ENCODE results near the gene RUBCNL. TPM values are rescaled to one million over a fixed set of nuclear protein-coding genes. Genes with fewer than 3 reads are reported as not detected.
A peak's percentile ranks its signal among the peaks of the same experiment; 100 is the strongest.

The RUBCNL gene
- total and polyA plus RNA-seq, 4 donors, result 1.6 to 11.5 (median 5.5) TPM

- DNase-seq (no peak), ATAC-seq (ENCODE audit: insufficient read depth, low FRiP score) (peak; percentile 58)
- no peaks in the 10 kb centered on the region for H3K36me3 ChIP-seq (ENCODE audit: control insufficient read depth in 4 of 4, insufficient read depth in 4 of 4, low read length in 4 of 4)
- no peaks in the 10 kb centered on the region for H3K27me3 ChIP-seq (ENCODE audit: control insufficient read depth in 3 of 3, insufficient read depth in 3 of 3, low read length in 2 of 3)
- peak overlapping the region in 1 of 2 donors; percentile 40 for H3K27ac ChIP-seq (ENCODE audit: low read depth in 1 of 2, low read length in 1 of 2)
- H3K4me3 ChIP-seq, result no peak overlapping the region
- H3K9ac ChIP-seq (ENCODE audit: insufficient read depth in 1 of 2, low read length in 2 of 2), result no peak overlapping the region
- no peaks in the 10 kb centered on the region for H3K9me3 ChIP-seq (ENCODE audit: control insufficient read depth in 4 of 4, insufficient read depth in 3 of 4, low read length in 3 of 4)
- TF ChIP-seq CTCF (IDR thresholded peaks at IDR 0.05; ENCODE audit: control extremely low read depth, extremely low read depth), result no peak
- WGBS, 2 donors, result 25 to 47% methylated on average over 7 of the region's 7 CpGs
- H3K4me1 ChIP-seq (ENCODE audit: control insufficient read depth in 5 of 5, insufficient read depth in 5 of 5, low read length in 5 of 5), result peaks cover 0 to 22% (median 1%) of the 10 kb centered on the region in 5 donors
These were observed 91.4 kb downstream of the RUBCNL start for GRCh38 chr13:46295491-46296114.

- H3K9me3 ChIP-seq (ENCODE audit: control insufficient read depth in 4 of 4, insufficient read depth in 3 of 4, low read length in 3 of 4), result no peaks in the 10 kb centered on the region
- no peak for TF ChIP-seq CTCF (IDR thresholded peaks at IDR 0.05; ENCODE audit: control extremely low read depth, extremely low read depth)
- no peaks in the 10 kb centered on the region for H3K36me3 ChIP-seq (ENCODE audit: control insufficient read depth in 4 of 4, insufficient read depth in 4 of 4, low read length in 4 of 4)
- no peak overlapping the region for H3K4me3 ChIP-seq
- H3K27me3 ChIP-seq (ENCODE audit: control insufficient read depth in 3 of 3, insufficient read depth in 3 of 3, low read length in 2 of 3), result no peaks in the 10 kb centered on the region
- no peak overlapping the region for H3K9ac ChIP-seq (ENCODE audit: insufficient read depth in 1 of 2, low read length in 2 of 2)
- H3K4me1 ChIP-seq (ENCODE audit: control insufficient read depth in 5 of 5, insufficient read depth in 5 of 5, low read length in 5 of 5), result peaks cover 0 to 22% (median 1%) of the 10 kb centered on the region in 5 donors
- no peak overlapping the region for H3K27ac ChIP-seq (ENCODE audit: low read depth in 1 of 2, low read length in 1 of 2)
- 65 to 66% methylated on average over 3 of the region's 3 CpGs for WGBS, 2 donors
- no peak for DNase-seq
- ATAC-seq (ENCODE audit: insufficient read depth, low FRiP score), result no peak
These were observed 93.6 kb downstream of the RUBCNL start for GRCh38 chr13:46293436-46293835.

Small RNA genes lying within 50 kb of the gene (small RNA-seq; reads per million reads assigned to genes)
- 18.3 reads per million, percentile 96 among the genes with 10 or more reads in this experiment for gene RNU2-6P (ENCODE audit: low replicate concordance)
- not detected for gene RNU6-68P (ENCODE audit: low replicate concordance)

Other genes with a start within 250 kb of the RUBCNL start
- gene LCP1, start 205.1 kb downstream of the RUBCNL start, total RNA-seq, result 100 to 1,000 TPM in 1 of 2 donors, 10 to 100 TPM in 1; 89.8 to 227 TPM
- 100 to 1,000 TPM in 1 of 2 donors, 10 to 100 TPM in 1; 42.9 to 539 TPM for gene LCP1, start 205.1 kb downstream of the RUBCNL start, polyA plus RNA-seq
- gene LRRC63, start 175.3 kb downstream of the RUBCNL start, total RNA-seq, result 1 to 10 TPM in 1 of 2 donors, under 1 TPM in 1; 0.83 to 1.1 TPM
- gene LRRC63, start 175.3 kb downstream of the RUBCNL start, polyA plus RNA-seq, result under 1 TPM; 0.13 to 0.18 TPM
- 10 to 100 TPM; 18.0 to 35.4 TPM for gene LRCH1, start 165.9 kb upstream of the RUBCNL start, total RNA-seq
- gene LRCH1, start 165.9 kb upstream of the RUBCNL start, polyA plus RNA-seq, result 1 to 10 TPM; 3.6 to 8.4 TPM

Data from lung (tissue), 13 donors.